GM18519 (cell line): ENCODE data around the gene ZDHHC15.
"Not testable (repeated sequence)": the region's sequence is repeated elsewhere in the genome, so short reads cannot be mapped to it uniquely, and the experiment has no call there.

Experiments used
- ATAC-seq: cut with Tn5 transposase; IDR thresholded peaks from one replicate; pipeline ENCODE4 v1.9.1; 2021; ENCODE audit warnings: mild to moderate bottlenecking, moderate library complexity; ENCODE audit not compliant: unreplicated experiment, low FRiP score

The ZDHHC15 gene, protein sequence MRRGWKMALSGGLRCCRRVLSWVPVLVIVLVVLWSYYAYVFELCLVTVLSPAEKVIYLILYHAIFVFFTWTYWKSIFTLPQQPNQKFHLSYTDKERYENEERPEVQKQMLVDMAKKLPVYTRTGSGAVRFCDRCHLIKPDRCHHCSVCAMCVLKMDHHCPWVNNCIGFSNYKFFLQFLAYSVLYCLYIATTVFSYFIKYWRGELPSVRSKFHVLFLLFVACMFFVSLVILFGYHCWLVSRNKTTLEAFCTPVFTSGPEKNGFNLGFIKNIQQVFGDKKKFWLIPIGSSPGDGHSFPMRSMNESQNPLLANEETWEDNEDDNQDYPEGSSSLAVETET

DNA sequence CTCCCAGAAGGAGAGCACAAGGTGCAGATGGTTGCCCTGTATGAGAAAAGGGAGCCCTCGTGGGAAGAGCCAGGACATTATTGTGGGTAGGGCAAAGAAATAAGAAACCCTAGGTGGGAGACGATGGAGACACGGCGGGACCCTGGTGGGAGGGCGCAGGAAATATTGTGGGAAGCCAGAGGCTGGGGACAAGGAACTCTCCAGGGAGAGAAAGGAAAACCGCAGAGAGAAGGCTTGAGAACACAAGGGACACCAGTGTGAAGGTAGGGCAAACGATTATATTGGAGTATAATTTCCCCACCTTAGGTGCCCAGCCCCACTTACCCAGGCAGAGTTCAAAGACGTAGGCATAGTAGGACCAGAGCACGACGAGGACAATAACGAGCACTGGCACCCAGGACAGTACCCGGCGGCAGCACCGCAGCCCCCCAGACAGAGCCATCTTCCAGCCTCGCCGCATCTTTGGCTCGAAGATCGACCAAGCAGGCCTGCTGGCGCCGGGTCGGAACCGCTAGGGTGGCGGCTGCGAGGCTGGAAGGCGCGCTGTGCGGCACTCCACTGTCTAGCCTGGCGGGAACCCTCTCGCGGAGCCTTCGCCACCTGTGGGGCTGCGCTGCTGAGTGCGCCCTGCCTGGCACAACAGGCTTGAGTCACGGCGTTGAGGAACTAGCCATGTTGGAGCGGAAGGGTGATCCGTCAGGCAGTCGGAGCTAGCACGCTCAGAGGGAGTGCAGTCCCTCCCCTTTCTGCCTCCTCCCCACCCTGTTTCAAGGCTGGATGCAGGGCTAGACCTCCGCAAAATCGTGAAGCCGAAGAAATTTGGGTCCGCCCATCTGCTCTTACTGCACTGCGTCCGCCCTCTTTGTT, at the start of gene ZDHHC15:
Gene ZDHHC15 (minus strand): TSS at position 473 of the 867 bp plus-strand sequence. CDS start 13 bp downstream, at position 460.
- ATAC-seq = no peak

DNA sequence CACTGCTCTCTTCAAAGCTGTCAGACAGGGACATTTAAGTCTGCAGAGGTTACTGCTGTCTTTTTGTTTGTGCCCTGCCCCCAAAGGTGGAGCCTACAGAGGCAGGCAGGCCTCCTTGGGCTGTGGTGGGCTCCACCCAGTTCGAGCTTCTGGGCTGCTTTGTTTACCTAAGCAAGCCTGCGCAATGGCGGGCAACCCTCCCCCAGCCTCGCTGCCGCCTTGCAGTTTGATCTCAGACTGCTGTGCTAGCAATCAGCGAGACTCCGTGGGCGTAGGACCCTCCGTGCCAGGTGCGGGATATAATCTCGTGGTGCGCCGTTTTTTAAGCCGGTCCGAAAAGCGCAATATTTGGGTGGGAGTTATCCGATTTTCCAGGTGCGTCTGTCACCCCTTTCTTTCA, 37.7 kb upstream of the ZDHHC15 start:
- not testable (repeated sequence) for ATAC-seq

DNA sequence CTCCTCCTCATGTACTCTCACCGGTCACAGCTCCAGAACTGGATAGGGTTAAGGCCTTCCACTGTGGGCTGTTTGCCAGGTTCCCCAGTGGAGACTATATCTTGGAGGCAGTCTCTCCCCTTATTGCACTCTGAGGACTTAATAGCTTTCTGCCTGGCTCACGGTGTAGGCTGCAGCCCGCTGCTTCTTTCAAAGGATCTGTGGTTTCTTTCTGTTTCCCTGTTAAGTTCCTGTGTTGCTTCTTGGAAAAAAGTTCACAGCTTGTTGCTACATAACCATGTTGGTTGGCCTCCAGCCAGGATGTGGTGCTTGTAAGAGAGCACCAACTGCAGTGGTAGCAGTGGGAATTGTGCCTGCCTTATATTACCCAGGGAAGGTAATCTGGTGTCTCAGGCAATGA, 24.9 kb upstream of the ZDHHC15 start:
- ATAC-seq = no peak

DNA sequence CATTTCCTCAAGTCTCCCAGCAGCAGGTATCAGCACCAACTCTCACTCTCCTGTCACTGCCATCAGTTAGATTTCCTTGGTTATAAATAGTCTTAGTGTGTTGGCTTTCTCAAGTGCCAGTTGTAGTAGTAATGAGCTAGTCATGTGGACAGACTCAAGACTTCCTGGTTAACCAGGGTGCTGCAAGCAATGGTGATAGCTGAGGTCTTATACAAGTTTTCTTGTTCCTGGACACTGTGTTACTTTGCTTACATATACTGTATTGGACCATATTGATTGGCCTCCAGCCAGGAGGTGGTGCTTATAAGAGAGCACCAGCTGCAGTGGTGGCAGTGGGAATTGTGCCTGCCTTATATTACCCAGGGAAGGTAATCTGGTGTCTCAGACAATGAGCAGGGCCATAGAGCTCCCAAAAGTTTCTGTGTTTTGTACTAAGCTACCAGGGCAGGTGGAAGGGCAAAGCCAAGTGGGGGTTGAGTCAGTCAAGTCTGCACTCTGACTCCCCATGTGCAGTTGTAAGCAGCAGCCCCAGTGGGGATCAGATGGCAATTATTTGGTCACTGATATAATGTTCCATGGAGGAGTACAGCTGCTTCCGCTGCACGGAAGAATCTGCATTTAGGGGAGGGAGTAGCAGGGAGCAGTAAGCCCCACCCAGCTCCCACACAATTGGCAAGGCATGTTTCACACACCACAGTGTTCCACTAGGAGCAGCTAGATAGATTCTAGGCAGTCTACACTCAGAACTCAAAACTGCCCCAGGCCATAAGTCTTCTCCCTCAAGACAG, 24.1 kb upstream of the ZDHHC15 start:
- no peak for ATAC-seq

DNA sequence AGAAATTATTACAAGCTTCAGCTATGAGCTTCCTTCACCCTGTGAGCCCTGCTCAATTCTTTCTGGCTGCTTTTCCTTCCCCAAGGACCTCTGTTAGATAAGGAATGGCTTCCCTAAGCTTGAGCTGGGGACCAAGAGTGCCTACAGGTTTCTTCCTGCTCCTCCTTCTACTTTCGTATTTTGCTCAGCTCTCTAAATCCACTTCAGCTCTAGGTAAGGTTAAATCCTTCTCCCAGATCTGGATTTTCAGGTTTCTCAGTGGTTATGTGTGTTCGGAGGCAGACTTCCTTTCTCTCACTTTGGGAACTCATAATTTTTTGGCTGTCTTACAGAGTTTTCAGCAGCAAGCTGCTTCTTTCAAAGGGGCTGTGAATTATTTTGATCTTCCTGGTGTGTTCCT, 21.9 kb upstream of the ZDHHC15 start:
- ATAC-seq = no peak

DNA sequence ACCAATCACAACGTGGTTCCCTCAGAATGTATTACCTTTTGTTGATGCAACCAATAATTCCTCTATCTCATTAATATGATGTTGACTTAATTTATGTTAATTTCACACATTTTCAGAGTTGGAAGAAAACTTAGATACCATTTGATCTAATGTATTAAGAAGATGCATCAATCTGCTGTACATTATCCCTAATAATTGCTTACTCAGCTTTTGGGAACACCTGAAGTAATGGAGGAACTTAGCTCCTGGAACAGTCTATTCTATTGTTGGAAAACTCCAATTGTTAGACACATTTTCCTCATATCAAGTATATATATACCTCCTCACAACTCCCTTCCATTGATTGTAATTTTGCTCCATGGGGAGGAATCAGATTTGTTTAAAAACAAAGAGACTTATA, 38.9 kb downstream of the ZDHHC15 start:
- ATAC-seq = no peak

DNA sequence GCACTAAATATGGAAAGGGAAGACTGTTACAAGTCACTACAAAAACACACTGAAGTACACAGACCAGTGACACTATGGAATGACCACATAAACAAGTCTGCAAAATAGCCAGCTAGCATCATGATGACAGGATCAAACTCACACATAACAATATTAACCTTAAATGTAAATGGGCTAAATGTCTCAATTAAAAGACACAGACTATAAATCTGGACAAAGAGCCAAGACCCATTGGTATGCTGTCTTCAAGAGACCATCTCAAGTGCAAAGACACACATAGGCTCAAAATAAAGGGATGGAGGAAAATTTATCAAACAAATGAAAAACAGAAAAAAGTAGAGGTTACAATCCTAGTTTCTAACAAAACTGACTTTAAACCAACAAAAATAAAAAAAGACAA, 61.1 kb downstream of the ZDHHC15 start:
- not testable (repeated sequence) for ATAC-seq

DNA sequence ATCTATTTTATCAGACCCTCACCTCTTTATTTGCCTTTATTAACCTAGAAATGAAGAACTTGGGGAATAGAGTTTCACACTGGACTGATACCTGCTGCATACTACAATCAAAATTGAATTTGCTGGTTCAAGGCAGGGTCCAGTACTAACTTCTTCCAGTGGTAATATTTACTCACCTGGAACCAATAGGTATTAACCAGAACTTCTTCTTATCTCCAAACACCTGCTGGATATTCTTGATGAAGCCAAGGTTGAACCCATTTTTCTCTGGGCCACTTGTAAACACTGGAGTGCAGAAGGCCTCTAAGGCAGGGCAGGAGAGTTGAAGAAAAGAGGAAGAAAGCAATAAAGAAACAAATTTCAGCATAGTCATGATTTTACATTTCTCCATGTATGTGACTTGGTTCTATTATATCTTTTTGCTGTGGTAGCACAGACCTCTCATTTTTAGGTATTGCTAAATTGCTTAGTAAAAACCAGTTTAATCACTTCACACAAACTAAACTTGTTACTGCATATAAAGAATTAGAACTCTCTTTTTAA, 101.1 kb downstream of the ZDHHC15 start:
- ATAC-seq = no peak

DNA sequence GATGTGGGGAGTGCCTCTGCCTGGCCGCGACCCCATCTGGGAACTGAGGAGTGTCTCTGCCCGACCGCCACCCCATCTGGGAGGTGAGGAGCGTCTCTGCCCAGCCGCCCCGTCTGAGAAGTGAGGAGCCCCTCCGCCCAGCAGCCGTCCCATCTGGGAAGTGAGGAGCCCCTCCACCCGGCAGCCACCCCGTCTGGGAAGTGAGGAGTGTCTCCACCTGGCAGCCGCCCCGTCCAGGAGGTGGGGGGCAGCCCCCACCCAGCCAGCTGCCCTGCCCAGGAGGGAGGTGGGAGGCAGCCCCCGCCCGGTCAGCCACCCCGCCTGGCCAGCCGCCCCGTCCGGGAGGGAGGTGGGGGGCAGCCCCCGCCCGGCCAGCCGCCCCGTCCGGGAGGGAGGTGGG, 115.7 kb downstream of the ZDHHC15 start:
- ATAC-seq = not testable (repeated sequence)

DNA sequence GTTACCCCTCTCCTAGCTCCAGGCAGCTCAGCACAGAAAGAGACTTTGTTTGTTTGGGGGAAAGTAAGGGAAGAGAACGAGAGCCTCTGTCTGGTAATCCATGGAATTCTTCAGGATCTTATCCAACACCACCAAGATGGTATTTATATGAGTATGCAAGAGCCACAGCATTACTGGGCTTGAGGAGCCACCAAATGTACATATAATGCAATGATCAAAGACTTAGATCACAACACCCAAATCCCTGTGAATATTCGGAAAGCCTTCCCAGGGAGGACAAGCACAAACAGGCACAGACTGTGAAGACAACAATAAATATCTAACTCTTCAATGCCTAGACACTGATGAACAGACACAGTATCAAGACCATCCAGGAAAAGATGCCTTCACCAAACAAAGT, 132.4 kb downstream of the ZDHHC15 start:
- ATAC-seq = no peak

DNA sequence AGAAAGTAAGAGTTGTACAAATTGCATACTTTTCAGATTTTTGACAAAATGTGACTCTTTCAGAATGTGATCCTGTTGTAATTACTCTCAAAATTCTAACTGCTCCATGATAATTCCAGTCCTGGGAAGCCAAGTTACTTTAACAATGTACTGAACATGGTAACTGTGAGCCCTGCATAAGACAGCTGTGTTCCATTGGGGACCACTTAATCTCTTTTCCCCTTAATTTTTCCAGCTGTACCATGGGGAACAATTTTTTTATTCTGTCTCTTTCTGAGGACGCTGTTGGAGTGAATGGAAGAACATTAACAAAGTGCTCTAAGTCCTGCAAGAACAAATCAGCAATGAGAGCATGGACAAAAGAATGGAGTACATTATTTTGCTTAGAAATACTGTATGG, 153.1 kb downstream of the ZDHHC15 start:
- ATAC-seq = no peak

DNA sequence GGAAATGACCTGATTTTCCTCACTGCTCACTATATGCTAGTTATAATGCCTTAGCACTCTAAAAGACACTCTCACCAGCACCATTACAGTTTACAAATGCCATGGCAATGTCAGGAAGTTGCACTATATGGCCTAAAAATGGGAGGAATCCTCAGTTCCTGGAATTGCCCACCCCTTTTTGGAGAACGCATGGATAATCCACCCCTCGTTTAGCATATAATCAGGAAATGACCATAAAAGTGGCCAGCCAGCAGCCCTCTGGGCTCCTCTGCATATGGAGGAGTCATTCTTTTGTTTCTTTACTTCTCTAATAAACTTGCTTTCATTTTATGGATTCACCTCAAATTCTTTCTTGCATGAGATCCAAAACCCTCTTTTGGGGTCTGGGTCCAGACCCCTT, 156.0 kb downstream of the ZDHHC15 start:
- no peak for ATAC-seq

DNA sequence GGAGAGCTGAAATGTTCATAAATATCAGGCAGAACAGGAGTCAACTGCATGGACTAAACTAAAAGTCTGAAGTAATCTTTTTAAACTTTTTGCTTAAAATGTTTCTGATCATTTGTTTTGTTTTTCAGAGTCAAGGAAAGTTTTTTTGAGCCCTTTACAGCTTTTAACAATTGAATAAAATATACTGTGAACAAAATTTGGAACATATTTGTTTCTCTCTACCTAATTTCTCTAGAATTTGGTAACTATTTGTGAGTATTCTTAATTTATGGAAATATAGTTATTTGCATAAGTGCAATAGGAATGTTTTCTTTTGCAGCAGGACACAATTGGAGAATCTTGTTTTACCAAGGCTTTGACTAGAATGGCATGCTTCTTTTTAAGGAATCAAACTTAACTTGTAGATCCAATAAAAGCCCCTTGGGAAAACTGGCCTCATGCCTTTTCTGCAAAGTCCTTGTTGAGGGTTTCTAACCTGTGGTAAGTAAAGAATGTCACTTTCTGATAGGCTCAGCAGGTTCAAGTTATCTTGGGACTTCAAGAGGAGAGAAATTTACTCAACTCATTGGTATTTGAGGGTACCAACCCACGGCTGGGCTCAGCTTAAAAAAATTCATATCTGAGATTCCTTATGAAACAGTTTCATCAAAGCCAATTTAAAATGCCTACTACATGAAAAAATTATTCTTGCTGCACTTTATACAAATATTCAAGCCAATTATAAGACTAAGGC, 157.4 kb downstream of the ZDHHC15 start:
- no peak for ATAC-seq

DNA sequence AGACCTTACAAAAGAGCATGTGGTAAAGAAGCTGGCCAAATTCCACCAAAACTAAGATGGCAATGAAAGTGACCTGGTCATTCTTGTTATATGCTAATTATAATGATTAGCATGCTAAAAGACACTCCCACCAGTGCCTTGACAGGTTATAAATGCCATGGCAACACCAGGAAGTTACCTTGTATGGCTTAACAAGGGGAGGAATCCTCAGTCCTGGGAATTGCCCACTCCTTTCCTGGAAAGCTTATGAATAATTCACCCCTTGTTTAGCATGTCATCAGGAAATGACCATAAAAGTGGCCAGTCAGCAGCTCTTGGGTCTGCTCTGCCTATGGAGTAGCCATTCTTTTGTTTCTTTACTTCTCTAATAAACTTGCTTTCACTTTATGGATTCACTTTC, 161.0 kb downstream of the ZDHHC15 start:
- ATAC-seq = no peak

DNA sequence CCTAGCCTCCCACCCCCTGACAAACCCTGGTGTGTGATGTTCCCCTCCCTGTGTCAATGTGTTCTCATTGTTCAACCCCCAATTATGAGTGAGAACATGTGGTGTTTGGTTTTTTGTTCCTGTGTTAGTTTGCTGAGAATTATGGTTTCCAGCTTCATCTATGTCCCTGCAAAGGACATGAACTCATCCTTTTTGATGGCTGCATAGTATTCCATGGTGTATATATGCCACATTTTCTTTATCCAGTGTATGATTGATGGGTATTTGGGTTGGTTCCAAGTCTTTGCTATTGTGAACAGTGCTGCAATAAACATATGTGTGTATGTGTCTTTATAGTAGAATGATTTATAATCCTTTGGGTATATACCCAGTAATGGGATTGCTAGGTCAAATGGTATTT, 174.2 kb downstream of the ZDHHC15 start:
- ATAC-seq = not testable (repeated sequence)

DNA sequence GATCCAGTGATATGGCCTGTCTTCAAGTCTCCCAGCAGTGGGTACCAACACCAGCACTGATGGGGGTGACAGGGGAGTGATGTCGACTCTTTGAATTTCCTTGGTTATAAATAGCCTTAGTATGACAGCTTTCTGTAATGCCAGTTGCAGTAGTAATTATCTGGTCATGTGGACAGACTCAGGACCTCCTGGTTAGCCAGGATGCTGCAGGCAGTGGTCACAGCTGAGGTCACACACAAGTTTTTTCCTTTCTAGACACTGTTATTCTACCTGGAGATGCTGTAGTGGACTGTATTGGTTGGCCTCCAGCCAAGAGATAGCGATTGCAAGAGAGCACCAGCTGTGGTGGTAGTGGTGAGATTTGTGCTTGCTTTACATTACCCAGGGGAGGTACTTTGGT, 185.3 kb downstream of the ZDHHC15 start:
- ATAC-seq = no peak

DNA sequence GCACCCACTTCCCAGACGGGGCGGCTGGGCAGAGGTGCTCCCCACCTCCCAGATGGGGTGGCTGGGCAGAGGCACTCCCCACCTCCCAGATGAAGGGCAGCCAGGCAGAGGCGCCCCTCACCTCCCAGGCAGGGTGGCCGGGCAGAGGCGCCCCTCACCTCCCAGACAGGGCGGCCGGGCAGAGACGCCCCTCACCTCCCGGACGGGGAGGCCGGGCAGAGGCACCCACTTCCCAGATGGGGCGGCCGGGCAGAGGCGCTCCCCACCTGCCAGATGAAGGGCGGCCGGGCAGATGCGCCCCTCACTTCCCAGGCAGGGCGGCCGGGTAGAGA, 187.7 kb downstream of the ZDHHC15 start:
- ATAC-seq = no peak

DNA sequence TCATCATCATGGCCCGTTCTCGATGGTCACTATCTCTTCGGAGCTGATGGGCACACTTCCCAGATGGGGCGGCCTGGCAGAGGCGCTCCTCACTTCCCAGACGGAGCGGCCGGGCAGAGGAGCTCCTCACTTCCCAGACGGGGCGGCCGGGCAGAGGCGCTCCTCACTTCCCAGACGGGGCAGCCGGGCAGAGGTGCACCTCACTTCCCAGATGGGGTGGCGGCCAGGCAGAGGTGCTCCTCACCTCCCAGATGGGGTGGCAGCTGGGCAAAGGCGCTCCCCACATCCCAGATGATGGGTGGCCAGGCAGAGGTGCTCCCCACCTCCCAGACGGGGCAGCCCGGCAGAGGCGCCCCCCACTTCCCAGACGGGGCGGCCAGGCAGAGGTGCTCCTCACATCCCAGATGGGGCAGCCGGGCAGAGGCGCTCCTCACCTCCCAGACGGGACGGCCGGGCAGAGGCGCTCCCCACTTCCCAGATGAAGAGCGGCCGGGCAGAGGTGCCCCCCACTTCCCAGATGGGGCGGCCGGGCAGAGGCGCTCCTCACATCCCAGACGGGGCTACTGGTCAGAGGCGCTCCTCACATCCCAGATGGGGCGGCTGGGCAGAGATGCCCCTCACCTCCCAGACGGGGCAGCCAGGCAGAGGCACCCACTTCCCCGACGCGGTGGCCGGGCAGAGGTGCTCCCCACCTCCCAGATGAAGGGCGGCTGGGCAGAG, 188.3 kb downstream of the ZDHHC15 start:
- ATAC-seq = not testable (repeated sequence)

DNA sequence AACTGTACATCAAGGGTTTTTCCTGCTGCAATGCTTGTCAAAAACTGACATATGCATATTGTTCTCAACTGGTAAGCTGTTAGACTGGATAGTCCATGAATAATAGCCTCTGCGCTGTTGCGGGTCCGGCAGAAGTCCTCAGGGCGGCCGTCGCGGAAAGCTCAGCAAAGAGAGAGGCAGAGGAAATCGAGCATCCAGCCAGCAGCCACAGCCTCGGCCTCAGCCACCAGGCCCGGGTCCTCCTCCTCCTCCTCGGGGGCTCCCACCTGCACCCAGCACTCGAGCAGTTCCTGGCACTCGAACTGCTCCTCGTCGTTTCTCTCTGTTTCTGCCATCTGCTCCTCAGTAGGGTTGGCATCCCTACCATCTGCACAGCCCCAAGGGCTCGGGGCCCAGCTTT, 195.2 kb downstream of the ZDHHC15 start:
- ATAC-seq = no peak
